Activated CD4-positive, alpha-beta T cell treated with anti-CD3 and anti-CD28 coated beads, Interleukin-2, amount 50 U/mL, for 4 hours (primary cell): Measurements from ENCODE around the gene ELFN2.
A peak's percentile ranks its signal among the peaks of the same experiment; 100 is the strongest.
"Not testable (repeated sequence)": the region's sequence is repeated elsewhere in the genome, so short reads cannot be mapped to it uniquely, and the experiment has no call there.

Experiments
- DNase-seq, 2 experiments: peaks; one replicate each; pipeline ENCODE4 v3.0.0-alpha.2; 2020

The ELFN2 gene

GRCh38 chr22:37331856-37332536, 95.3 kb downstream of the ELFN2 start:
- DNase-seq, result no peak

GRCh38 chr22:37331034-37331428, 96.2 kb downstream of the ELFN2 start:
- no peak for DNase-seq

GRCh38 chr22:37330200-37331033, 96.9 kb downstream of the ELFN2 start:
- DNase-seq, result peak in 1 of 2 experiments; percentile 26

- no peak for DNase-seq
Measured at GRCh38 chr22:37329238-37330140, 97.8 kb downstream of the ELFN2 start.

- DNase-seq, result not testable (repeated sequence)
Measured at GRCh38 chr22:37328538-37329237, 98.6 kb downstream of the ELFN2 start.

- DNase-seq, result no peak
Measured at GRCh38 chr22:37328017-37328416, 99.3 kb downstream of the ELFN2 start.

- no peak for DNase-seq
Measured at GRCh38 chr22:37326726-37327125, 100.6 kb downstream of the ELFN2 start.

- no peak for DNase-seq
Measured at GRCh38 chr22:37325039-37325395, 102.3 kb downstream of the ELFN2 start.

GRCh38 chr22:37324340-37325038, 102.8 kb downstream of the ELFN2 start:
- DNase-seq, result no peak

- no peak for DNase-seq
Measured at GRCh38 chr22:37320726-37321677, 106.3 kb downstream of the ELFN2 start.

- no peak for DNase-seq
Measured at GRCh38 chr22:37319469-37319868, 107.8 kb downstream of the ELFN2 start.

- DNase-seq, result no peak
Measured at GRCh38 chr22:37318364-37319109, 108.7 kb downstream of the ELFN2 start.
